NT2/D1 (cell line): Measurements from ENCODE around the gene TMED5.

ENCODE experiments used
- YY1 ChIP-seq: IDR thresholded peaks from 2 replicates; pipeline ENCODE4 v1.6.1; 2011; ENCODE audit not compliant: insufficient read length, insufficient read depth
- ZNF274 ChIP-seq: IDR thresholded peaks from 2 replicates; pipeline ENCODE4 v1.6.1; 2011; ENCODE audit warnings: mild to moderate bottlenecking, low read depth, low read length

- no peak for TF ChIP-seq YY1
- TF ChIP-seq ZNF274: no peak
Observed at GRCh38 chr1:93148001-93148400, 32.2 kb downstream of the TMED5 start.
